Liver (tissue), 3 donors: ENCODE measurements around the gene ARHGAP10.

Experiments used
- ATF3 ChIP-seq: IDR thresholded peaks from 2 replicates; pipeline ENCODE4 v1.6.1; 2016; ENCODE audit warnings: antibody characterized with exemption
- FOXA1 ChIP-seq: IDR thresholded peaks from 2 replicates; pipeline ENCODE4 v1.6.1; 2016; ENCODE audit warnings: antibody characterized with exemption
- HNF4A ChIP-seq, 2 donors: conservative IDR thresholded peaks; 2 replicates each; pipeline ENCODE4 v1.6.1; 2016; ENCODE audit warnings: antibody characterized with exemption in 2 of 2, mild to moderate bottlenecking in 2 of 2
- HNF4G ChIP-seq: IDR thresholded peaks from 2 replicates; pipeline ENCODE4 v1.6.1; 2016; ENCODE audit warnings: antibody characterized with exemption
- JUND ChIP-seq, 2 donors: IDR thresholded peaks; 2 replicates each; pipeline ENCODE4 v1.6.1; 2016; ENCODE audit warnings: antibody characterized with exemption in 2 of 2
- NR2F2 ChIP-seq: IDR thresholded peaks from 2 replicates; pipeline ENCODE4 v1.6.1; 2016; ENCODE audit warnings: antibody characterized with exemption
- RAD21 ChIP-seq, 2 donors: IDR thresholded peaks; 2 replicates each; pipeline ENCODE4 v1.6.1; 2016; ENCODE audit warnings: antibody characterized with exemption in 2 of 2, mild to moderate bottlenecking in 2 of 2
- REST ChIP-seq: IDR thresholded peaks from 2 replicates; pipeline ENCODE4 v1.6.1; 2016; ENCODE audit warnings: antibody characterized with exemption, mild to moderate bottlenecking
- SP1 ChIP-seq: IDR thresholded peaks from 2 replicates; pipeline ENCODE4 v1.6.1; 2018; ENCODE audit warnings: antibody characterized with exemption, mild to moderate bottlenecking
- TAF1 ChIP-seq: conservative IDR thresholded peaks from 2 replicates; pipeline ENCODE4 v1.6.1; 2016; ENCODE audit warnings: antibody characterized with exemption, mild to moderate bottlenecking
- TF ChIP-seq, protein P1 (sequence below): fragments of 150-350 bp; IDR thresholded peaks from 2 replicates; pipeline ENCODE4 v1.5.1; 2017; ENCODE audit warnings: improper control_type of control experiment, low read depth, low read length; ENCODE audit not compliant: missing input control
- TF ChIP-seq, protein P2 (sequence below): IDR thresholded peaks from 2 replicates; pipeline ENCODE4 v1.6.1; 2016; ENCODE audit warnings: antibody characterized with exemption
- TF ChIP-seq, protein P3 (sequence below): IDR thresholded peaks from 2 replicates; pipeline ENCODE4 v1.6.1; 2016; ENCODE audit warnings: antibody characterized with exemption
- donor health status: healthy.
- donor health status: healthy.

DNA sequence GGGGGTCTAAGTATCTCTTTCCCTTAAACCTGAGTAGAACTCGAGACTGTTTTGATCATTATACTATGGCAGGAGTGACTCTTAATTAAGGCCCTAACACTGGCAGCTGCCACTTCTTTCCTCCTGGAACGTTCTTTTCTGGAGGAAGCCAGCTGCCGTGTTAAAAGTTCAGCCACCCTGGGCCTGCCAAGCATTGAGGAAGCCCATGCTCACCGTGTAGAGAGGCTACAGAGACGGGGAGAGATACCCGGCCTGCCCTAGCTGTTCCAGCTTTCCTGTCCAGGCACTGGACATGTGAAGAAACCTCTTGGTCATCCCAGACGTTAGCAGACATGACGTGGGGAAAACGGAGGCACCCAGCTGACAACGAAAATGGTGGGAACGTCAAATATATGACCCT, 274.1 kb downstream of the ARHGAP10 start:
- no peak for TF ChIP-seq RAD21 (IDR thresholded peaks at IDR 0.05)
- TF ChIP-seq, protein P1, sequence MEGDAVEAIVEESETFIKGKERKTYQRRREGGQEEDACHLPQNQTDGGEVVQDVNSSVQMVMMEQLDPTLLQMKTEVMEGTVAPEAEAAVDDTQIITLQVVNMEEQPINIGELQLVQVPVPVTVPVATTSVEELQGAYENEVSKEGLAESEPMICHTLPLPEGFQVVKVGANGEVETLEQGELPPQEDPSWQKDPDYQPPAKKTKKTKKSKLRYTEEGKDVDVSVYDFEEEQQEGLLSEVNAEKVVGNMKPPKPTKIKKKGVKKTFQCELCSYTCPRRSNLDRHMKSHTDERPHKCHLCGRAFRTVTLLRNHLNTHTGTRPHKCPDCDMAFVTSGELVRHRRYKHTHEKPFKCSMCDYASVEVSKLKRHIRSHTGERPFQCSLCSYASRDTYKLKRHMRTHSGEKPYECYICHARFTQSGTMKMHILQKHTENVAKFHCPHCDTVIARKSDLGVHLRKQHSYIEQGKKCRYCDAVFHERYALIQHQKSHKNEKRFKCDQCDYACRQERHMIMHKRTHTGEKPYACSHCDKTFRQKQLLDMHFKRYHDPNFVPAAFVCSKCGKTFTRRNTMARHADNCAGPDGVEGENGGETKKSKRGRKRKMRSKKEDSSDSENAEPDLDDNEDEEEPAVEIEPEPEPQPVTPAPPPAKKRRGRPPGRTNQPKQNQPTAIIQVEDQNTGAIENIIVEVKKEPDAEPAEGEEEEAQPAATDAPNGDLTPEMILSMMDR = no peak
- TF ChIP-seq, protein P2, sequence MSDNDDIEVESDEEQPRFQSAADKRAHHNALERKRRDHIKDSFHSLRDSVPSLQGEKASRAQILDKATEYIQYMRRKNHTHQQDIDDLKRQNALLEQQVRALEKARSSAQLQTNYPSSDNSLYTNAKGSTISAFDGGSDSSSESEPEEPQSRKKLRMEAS = no peak
- TF ChIP-seq REST = no peak
- TF ChIP-seq, protein P3, sequence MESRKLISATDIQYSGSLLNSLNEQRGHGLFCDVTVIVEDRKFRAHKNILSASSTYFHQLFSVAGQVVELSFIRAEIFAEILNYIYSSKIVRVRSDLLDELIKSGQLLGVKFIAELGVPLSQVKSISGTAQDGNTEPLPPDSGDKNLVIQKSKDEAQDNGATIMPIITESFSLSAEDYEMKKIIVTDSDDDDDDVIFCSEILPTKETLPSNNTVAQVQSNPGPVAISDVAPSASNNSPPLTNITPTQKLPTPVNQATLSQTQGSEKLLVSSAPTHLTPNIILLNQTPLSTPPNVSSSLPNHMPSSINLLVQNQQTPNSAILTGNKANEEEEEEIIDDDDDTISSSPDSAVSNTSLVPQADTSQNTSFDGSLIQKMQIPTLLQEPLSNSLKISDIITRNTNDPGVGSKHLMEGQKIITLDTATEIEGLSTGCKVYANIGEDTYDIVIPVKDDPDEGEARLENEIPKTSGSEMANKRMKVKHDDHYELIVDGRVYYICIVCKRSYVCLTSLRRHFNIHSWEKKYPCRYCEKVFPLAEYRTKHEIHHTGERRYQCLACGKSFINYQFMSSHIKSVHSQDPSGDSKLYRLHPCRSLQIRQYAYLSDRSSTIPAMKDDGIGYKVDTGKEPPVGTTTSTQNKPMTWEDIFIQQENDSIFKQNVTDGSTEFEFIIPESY = no peak
- TF ChIP-seq TAF1 = no peak
- TF ChIP-seq ATF3 = no peak
- TF ChIP-seq JUND (IDR thresholded peaks at IDR 0.05) = no peak
- no peak for TF ChIP-seq SP1
- TF ChIP-seq HNF4G = no peak
- TF ChIP-seq FOXA1 = no peak
- TF ChIP-seq NR2F2 = no peak
- TF ChIP-seq HNF4A (conservative IDR thresholded peaks at IDR 0.05) = no peak
